ENCODE measurements around the gene LENEP. TPM values are rescaled to one million over a fixed set of nuclear protein-coding genes. Genes with fewer than 3 reads are reported as not detected.
A peak's percentile ranks its signal among the peaks of the same experiment; 100 is the strongest.

LENEP gene
- total and polyA plus RNA-seq, 2 of the 8 experiments (the other 6 are each of a cell fraction or from before 2014, with no cell fraction given) = 1.3 TPM; not detected in 1

DNA sequence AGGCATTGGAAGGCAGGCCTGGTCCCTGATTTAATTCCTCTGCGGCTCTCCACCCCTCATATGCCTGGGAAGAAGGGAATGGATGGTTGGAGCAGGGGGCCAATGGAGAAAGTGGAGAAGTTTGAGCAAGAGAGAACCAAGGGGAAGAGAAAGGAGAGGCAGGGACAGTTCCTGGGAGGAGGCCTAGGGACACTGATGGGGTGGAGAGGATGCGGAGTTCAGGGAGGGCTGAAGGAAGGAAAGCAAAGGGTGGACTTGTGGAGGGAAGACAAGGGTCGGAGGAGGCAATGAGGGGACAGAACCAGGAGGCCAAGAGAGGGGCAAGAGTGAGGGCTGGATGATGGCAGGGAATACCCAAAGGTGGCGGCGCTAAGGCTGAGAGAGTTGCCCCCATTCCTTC, 16.4 kb downstream of the LENEP start:
- POLR2A ChIA-PET (ENCODE audit: partially characterized antibody) = interaction anchor here (0.7 to 14.8 kb wide), 5 partner anchors 6 to 399 kb away, joined by 3 to 128 read pairs (median 29); partner anchors contain the start of genes CKS1B, FLAD1, LENEP and SHC1
- no peak overlapping the region; the same call in 1 of the 2 replicates for H3K18ac ChIP-seq (ENCODE audit: extremely low read depth, low read length)
- no peak for FAIRE-seq

More for the DNA sequence above, 16.4 kb downstream of the LENEP start:
- CTCF ChIA-PET (ENCODE audit: partially characterized antibody) = interaction anchor here (1.1 to 18.6 kb wide), 3 partner anchors 12 to 52 kb away, joined by 3 to 354 read pairs (median 258); partner anchors contain the start of genes ADAM15, LENEP and ZBTB7B
- Histone ChIP-seq H3K27ac (ENCODE audit: low read depth, low read length) (0 out of 2 replicates have a peak overlapping the region, but pooled peaks have one; percentile 30), H2AFZ (ENCODE audit: low read length) (no peak overlapping the region), H3K4ac (replicated peaks; ENCODE audit: insufficient read length, low read depth, low read length) (no peak overlapping the region), H2BK120ac (replicated peaks; ENCODE audit: low read depth, low read length) (no peak overlapping the region), H2BK12ac (ENCODE audit: low read depth, low read length) (peak overlapping the region; percentile 33; the same call in 1 of the 2 replicates), H2AK5ac (ENCODE audit: low read depth, low read length) (peak overlapping the region; percentile 82; the same call in 1 of the 2 replicates), H2BK15ac (ENCODE audit: low read length) (peak overlapping the region; percentile 65; the same call in 1 of the 2 replicates), H3K27me3 (replicated peaks in 1 of 4; ENCODE audit: control insufficient read depth in 3 of 4, extremely low read depth in 1 of 4, insufficient read depth in 3 of 4, low read length in 3 of 4) (no peaks in the 10 kb centered on the region), H3K23me2 (ENCODE audit: low read depth, low read length) (no peaks in the 10 kb centered on the region; the same call in 1 of the 2 replicates), H3K9ac (replicated peaks in 1 of 4; ENCODE audit: extremely low read depth in 1 of 4, low read depth in 3 of 4, low read length in 3 of 4) (no peak overlapping the region), H3K4me3 (ENCODE audit: extremely low read depth in 1 of 4, insufficient read depth in 2 of 4, low read depth in 3 of 4, low read length in 4 of 4) (no peak overlapping the region), H4K8ac (ENCODE audit: extremely low read depth, insufficient read depth, low read length) (no peak overlapping the region), H3K79me2 (ENCODE audit: control insufficient read depth in 1 of 2, insufficient read depth in 2 of 2, low read length in 2 of 2) (peaks cover 0 to 50% of the 10 kb centered on the region in 2 experiments; a peak in 3 of 4 replicates), H4K91ac (replicated peaks; ENCODE audit: insufficient read length, low read length) (no peak overlapping the region), H3K79me1 (ENCODE audit: low read depth, low read length) (peaks cover 20% of the 10 kb centered on the region), H3K14ac (ENCODE audit: insufficient read length) (no peak overlapping the region), H3K4me2 (ENCODE audit: insufficient read depth in 1 of 2, low read depth in 2 of 2, low read length in 2 of 2) (0 out of 4 replicates have a peak overlapping the region, but pooled peaks of 1 of the 2 experiments have one; percentile 8), H4K20me1 (replicated peaks in 1 of 2; ENCODE audit: control insufficient read depth in 1 of 2, insufficient read depth in 2 of 2, low read length in 2 of 2) (peaks cover 0 to 15% of the 10 kb centered on the region in 2 experiments), H3K56ac (replicated peaks; ENCODE audit: insufficient read length, low read depth, low read length) (no peak overlapping the region), H2BK20ac (ENCODE audit: low read length) (0 out of 2 replicates have a peak overlapping the region, but pooled peaks have one; percentile 7), H3K23ac (ENCODE audit: insufficient read length) (no peak overlapping the region), H3K9me3 (ENCODE audit: insufficient read depth in 2 of 2, low read depth in 1 of 2, low read length in 1 of 2) (no peaks in the 10 kb centered on the region), H3K4me1 (replicated peaks in 1 of 4; ENCODE audit: control insufficient read depth in 3 of 4, insufficient read depth in 4 of 4, low read length in 3 of 4) (peaks cover 9 to 58% (median 38%) of the 10 kb centered on the region in 4 experiments), H3K36me3 (ENCODE audit: control insufficient read depth in 2 of 4, insufficient read depth in 4 of 4, low read length in 3 of 4) (peaks cover 0 to 9% (median 4%) of the 10 kb centered on the region in 4 experiments; a peak in 5 of 8 replicates), H4K5ac (ENCODE audit: insufficient read length, low read depth, low read length) (no peak overlapping the region), H2BK5ac (ENCODE audit: low read depth, low read length) (0 out of 2 replicates have a peak overlapping the region, but pooled peaks have one; percentile 44)
- DNase-seq (ENCODE audit: low read depth in 1 of 2, low spot score in 2 of 2) = no peak
- TF ChIP-seq TCF12 (IDR thresholded peaks at IDR 0.05; ENCODE audit: low read depth, low read length) (no peak), GTF2F1 (IDR thresholded peaks at IDR 0.05; ENCODE audit: borderline replicate concordance, low read depth, low read length) (no peak), CEBPB (IDR thresholded peaks at IDR 0.05; ENCODE audit: low read depth, low read length) (no peak), KDM5A (IDR thresholded peaks at IDR 0.05; ENCODE audit: low read length) (no peak)
- WGBS, 2 experiments (ENCODE audit: extremely low coverage in 1 of 2, insufficient coverage in 1 of 2, insufficient read length in 1 of 2, insufficient replicate concordance in 2 of 2, low coverage in 1 of 2, low lambda C conversion rate in 2 of 2, missing lambda C conversion rate in 1 of 2) = 94% methylated on average over 5 of the region's 5 CpGs; no CpG with 5 or more reads in 1 of the 2 experiments
